OCI-M2 (cell line): ENCODE data around the gene CNBP.

Experiments used
- DNase-seq: peaks from one replicate; lab custom pipeline; 2025; ENCODE audit not compliant: unreplicated experiment; lab: John Stamatoyannopoulos, UW

The CNBP gene

DNA sequence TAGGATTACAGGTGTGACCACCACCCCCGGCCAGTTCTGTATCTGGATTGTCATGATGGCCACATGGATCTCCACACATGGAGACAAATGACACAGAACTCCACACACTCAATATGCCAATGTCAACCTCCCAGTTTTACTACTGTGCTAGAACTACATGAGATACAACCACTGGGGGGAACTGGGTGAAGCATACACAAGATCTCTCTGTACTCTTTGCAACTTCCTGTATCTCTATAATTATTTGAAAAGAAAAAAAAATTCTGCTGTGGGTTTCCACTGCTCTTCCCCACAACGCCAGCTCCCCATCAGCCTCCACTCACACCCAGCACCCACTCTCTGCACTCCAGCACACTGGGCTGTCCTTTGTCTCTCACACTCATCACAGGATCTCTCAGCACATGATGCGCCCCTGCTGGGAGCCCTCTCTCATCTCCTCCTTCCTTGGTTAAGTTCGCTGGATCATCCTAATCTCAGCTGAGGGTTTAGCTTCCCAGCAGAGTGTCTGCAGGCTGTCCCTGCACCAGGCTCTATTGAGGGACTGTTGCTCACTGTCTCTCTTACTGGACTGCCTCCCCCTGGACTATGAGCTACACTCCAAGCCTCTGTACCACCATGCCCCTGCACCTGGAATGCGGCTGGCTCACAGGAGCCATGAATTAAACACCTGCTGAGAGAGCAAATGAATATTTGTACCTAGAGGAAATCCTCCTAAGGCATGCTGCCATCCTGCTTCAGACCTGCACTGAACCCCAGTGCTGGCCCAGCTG lies 51.4 kb downstream of the CNBP start:
- DNase-seq, result no peak

- DNase-seq, result no peak
Observed at GRCh38 chr3:129131465-129132088, 52.1 kb downstream of the CNBP start.

- DNase-seq, result no peak
Observed at GRCh38 chr3:129130291-129130813, 53.3 kb downstream of the CNBP start.

DNA sequence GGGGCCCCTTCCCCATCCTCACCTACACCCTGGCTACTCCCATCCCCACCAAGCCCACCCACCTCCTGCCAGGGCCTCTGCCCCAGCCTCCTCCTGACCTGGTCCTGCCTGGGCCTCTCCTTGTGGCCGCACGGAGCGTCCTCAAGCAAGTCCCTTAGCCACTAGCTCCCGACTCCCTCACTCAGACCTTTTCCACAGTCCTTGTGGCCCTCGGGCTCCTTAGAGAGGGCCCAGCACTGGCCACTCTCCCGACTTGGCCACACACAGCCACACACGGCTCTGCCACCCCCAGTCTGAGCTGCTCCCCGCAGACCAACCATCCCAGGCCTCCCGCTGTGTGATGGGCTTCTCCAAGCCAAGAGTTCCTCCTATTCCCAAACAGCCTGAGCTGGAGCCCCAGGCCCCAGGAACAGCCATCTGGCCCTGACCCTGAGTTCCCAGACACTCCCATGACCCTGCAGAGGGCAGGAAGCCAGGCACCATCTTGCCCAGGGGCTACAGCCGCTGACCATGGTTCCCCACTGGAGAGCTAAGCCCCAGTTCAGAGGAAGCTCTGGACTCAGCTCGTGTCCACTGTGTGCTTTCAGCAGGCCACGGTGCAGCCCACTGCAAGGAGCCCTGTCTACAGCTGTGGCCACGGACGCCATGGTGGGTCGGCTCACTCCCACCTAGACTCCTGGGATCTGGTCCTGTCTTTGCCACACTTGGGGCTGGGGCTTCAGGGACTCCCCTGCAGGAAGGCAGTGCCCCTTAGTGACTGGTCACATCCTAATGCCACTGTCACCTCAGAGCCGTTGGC lies 55.1 kb downstream of the CNBP start:
- DNase-seq, result no peak

GRCh38 chr3:129126726-129127280 lies 56.9 kb downstream of the CNBP start:
- no peak for DNase-seq

DNA sequence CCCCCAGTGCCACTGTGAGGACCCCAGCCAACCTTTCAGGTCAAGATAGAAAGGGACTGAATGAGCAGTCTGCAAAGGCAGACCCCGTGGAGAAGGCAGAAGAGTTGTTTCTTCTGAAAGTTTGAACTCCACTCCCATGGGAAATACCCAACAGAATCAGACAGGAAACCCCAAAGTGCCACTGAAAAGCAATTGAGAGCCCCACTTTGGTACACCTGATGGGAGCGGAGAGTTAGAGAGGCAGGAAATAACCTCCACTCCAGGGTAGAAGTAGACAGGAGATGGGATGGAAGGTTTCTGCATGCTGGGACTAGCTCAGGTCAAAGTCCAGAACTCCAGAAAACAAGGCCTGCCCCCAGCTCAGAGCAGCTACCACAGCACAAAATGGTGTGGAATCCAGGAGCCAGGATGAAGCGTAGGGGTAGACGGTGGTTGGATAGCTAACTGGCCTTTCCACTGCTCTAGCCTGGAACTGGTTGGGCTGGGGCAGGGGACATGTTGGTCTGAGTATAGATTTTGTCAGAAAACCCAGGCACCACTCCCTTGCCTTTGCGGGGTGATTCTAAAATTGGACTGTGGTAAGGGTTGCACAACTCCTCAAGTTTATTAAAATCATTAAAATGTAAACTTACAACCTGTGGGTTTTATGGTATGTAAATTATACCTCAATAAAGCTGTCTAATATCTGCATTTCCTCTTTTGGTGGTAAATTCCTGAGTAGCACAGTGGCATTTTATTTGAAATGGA lies 60.2 kb downstream of the CNBP start:
- DNase-seq, result no peak

DNA sequence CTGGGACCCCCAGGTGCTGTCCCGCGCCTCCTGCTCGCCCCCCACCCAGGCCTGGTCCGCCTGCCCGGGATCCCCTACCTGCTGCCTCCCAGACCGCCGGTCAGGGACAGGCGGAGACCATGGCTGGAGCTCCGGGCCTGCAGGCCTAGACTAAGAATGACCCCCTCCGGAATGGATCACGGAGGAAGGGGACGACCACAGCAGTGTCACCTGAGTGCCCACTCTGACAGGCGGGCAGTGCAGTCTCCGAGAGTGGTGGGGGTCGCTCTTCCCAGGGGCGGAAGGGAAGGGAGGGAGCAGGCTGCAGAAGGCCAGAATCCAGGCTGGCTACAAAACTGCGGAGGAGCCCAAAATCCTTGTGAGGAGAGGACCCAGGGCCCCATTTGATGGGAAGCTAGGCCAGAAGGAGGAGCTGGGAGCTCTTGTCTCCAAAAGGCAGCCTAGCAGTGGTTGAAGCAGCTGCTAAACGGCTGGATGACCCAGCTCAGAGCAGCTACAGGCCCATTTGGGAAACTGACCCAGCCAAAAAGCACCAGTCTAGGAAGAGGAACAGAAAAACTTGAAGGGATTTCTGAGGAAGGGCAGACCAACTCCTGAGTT lies 61.2 kb downstream of the CNBP start:
- DNase-seq, result no peak

DNA sequence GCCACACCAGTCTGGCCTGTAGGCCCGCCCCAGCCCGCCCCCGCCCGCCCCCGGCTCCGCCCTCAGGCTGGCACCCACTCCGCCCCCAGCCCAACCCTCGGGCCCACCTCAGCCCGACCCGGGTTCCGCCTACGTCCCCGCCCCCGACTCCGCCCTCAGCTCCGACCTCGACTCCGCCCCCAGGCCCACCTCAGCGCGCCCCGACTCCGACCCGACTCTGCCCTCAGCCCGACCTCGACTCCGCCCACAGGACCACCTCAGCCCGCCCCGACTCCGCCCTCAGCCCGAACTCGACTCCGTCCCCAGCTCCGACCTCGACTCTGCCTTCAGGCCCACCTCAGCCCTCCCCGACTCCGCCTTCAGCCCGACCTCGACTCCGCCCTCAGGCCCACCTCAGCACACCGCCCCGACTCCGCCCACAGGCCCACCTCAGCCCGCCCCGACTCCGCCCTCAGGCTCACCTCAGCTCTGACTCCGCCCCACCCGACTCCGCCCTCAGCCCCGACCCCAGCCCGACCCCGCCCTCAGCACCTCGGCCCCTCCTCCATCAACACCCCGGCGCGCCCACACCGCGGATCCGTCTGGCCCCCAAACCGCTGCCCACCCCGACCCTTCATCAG lies 61.8 kb downstream of the CNBP start, which contains the start of gene RAB43:
RAB43 (minus strand) TSS at position 13 of the 620 bp plus-strand sequence. CDS start 315 bp downstream, outside the sequence.
- no peak for DNase-seq

DNA sequence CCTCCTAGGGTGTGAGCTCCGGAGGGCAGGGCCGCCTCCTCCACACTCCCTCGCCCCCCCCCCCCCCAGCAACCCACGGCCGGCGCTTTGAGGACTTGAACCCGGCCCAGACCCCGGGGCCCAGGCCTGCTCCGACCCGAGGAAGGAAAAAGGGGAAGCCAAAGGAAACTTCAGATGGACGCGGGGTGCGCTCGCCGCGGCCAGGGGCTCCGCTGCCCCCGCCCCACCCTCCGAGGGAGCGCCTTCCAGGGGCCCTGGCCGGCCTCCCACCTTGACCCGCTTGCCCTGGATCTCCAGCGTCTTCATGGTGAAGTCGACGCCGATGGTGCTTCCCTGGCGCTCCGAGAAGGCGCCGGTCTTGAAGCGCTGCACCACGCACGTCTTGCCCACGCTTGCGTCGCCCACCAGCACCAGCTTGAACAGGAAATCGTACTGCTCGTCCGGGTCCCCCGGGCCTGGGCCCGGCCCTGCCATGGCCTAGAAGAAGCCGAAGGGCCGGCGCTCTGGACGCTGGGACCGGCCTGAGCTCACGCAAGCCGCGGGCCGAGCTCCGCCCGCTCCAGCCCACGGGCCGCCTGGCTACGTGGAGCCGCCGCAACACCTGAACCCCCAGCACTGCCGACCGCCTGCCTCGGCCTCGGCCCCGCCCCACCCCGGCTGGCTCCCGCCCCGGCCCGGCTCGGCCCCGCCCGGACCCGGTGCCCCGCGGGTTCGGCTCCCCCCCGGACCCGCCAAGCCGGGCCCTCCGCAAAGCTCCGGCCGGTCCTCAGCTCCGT lies 62.5 kb downstream of the CNBP start:
- no peak for DNase-seq

DNA sequence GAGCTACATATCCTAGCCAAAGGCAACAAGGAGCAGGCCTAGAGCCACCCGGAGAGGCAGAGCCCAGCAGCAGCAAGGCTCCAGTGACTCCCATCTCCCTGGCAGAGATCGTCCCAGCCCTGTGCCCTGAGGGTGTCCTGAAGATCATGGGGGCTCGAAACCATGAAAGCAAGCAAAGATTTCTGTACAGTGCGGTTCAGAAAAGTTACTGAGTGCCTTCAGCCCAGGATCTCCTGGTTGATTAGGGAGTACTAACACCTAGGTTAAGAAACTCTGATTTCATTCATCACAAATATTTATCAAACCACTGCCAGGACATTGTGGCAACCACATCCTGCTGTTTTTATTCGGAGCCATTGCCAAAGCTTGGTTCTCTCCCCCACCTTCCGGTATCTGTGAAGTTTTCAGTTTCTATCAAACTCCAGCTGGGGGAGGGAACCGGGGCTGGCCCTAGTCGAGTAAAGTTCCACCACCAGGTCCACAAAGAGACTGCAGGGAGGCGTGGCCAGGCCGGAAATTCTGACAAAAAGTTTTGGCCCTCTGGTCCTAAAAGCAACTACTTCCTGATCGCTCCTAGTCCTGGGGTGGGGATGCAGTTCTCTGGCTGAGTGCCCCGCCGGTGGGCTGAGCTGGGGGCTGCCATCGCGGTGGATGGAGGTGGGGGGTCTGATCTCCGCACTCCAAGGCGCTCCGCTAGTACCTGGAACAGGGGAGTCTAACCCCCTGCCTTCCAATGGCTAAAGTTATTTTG lies 63.3 kb downstream of the CNBP start:
- DNase-seq, result peak; percentile 69

DNA sequence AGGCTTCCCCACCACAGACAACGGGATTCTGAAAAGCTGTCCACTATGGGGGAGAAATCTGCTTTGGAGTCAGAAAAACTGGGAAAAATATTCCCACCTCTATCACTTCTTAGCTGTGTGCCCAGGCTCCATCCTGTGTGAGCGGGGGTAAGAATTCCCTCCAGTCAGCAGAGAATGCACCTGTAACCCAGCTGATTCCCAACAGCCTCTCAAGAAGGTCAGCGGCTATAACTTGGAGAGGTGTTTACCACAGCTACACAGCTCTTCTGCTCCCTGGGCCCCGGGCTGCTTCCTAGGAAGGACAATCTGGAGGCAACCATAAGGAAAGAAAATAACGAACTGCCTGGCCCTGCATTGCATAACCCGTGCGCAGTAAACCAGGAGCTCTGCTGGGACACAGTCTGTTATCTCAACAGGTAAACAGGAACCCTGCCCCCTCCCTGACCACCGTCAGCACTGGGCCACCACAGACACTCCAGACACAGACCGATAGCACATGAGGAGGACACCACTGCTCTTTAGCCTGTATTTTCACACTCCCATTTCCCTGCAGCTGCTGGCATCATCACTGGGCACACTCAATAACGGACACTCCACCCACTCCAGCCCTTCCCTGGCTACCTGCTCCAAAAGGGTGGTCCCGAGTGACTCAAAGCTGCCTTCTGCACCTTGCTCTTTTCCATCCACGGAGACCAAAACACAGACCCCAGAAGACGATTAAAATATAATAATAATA lies 64.2 kb downstream of the CNBP start:
- DNase-seq, result no peak

DNA sequence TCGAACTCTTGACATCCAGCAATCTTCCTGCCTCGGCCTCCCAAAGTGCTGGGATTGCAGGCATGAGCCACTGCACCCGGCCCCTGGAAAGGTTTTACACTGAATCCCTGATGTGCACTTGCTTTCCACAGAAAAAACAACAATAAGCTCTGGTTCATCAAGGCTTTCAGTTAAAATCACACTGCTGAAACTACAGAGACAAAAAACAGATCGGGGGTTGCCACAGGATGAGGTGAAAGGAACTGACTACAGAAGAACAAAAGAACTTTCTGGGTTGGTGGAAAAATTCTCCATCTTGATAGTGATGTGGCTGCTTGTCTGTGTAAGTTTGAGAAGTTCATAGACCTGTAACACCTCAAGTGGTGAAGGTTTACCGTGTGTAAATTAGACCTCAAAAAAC lies 65.0 kb downstream of the CNBP start:
- DNase-seq, result no peak
